HG02642 (cell line): Measurements from ENCODE around the gene C11orf42.
A peak's percentile ranks its signal among the peaks of the same experiment; 100 is the strongest.
"Not testable (repeated sequence)": the region's sequence is repeated elsewhere in the genome, so short reads cannot be mapped to it uniquely, and the experiment has no call there.

Experiments
- ATAC-seq: cut with Tn5 transposase; IDR thresholded peaks from one replicate; pipeline ENCODE4 v1.9.1; 2021; ENCODE audit warnings: mild to moderate bottlenecking; ENCODE audit not compliant: unreplicated experiment, poor library complexity

Gene C11orf42

DNA sequence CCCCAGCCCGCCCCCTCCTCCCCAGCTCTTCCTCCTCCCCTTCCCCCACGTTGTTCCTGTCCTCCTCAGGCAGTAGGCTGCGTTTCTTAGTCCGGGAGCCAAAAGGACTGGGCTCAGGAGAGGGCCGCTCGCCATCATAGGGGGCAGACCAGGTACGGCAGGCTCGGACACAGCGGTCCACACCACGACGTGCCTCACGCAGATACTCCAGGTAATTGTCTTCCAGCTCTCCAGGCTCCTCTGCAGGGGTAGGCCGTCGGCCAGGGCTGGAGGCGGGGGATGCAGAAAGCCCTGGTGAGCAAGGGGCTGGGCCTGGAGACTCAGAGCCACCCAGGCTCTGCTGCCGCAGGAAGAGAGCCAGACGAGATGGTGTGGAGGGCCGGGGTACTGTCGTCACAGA, 12.4 kb downstream of the C11orf42 start:
- no peak for ATAC-seq

DNA sequence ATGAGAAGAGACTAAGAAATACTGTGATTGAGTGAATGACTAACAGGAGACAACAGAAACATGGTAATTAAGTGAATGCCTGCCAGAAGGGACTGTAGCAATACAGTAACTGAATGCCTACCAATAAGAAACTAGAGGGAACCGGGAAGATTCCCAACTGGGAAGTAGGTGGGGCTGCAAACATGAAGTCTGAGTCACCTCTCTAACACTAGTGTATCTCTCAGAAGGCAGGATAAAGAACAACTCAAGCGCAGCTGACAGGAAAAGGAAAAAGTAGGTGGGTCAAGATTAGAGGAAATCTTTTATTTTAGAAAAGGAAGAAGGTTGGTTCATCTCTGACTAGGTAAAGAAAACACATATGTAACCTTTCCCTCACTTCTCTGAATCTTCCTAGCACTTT, 14.0 kb downstream of the C11orf42 start:
- no peak for ATAC-seq

DNA sequence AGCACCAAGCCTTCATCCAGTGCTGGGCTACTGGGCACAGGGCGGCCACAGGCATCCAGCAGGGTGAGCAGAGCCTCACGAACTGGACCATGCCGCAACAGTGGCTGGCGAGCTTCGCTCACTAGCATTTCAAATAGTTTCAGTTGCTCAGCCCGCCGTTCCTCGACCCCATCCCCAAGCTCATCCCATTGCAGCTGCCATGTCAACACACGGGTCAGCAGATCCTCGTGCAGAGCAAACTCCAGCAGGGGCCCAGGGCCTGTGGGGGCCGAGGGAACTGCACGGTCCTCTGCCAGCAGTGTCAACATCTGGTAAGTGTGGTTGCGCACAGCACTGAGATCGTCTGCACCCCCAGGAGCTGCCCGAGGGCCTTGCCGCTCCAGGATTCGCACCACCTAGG, 18.5 kb downstream of the C11orf42 start:
- no peak for ATAC-seq

DNA sequence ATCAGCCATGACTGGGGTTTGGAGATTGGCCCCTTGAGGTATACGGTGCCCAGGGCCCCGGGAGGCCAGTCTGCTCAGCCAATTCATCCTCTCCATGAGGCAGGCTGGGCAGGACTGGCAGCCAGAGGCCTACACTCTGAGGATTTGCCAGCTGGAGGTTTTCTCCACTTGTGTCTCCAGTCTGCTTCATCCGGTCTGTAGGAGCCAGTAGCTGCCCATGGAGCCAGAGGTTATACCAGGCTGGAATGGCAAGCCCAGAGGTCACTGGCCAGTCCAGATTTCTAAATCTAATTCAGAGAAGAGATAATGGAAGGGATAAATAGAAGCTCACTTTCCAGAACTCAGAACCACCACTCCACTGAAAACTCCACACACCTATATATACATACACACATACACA, 19.1 kb downstream of the C11orf42 start:
- no peak for ATAC-seq

DNA sequence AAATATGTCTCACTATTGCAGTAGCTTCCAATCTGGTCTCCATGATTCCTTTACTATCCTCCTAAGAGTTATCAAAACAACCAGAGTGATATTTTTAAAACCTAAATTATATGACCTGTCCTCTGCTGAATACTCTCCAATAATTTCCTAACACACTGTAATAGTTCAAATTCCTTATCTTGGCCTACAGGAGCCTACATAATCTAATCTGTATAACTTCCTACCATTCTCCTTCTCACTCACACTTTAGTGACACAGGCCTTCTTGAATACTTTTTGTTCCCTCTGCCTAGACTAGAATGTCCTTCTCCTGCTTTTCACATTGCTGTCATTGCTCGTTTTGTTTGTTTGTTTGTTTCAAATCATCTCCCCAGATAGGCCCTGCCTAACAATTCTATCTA, 19.7 kb downstream of the C11orf42 start:
- ATAC-seq = no peak

DNA sequence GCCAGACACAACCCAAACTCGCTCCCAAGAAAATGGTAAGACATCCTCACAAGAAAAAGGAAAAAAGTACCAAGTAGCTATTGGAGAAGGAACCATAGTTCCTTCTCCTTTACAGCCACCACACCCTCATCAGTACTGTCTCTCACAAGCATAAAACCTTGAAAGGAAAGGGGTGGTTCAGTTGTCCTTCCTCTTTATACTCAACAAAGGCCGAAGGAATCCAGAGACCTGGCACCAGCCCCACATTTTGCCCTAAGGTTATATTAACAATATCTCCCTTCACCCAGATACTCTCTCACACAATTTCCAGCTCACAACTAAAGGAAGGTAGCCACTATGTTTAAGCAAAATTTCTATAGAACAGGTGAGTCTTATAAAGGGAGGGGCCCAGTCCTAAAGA, 20.5 kb downstream of the C11orf42 start:
- no peak for ATAC-seq

DNA sequence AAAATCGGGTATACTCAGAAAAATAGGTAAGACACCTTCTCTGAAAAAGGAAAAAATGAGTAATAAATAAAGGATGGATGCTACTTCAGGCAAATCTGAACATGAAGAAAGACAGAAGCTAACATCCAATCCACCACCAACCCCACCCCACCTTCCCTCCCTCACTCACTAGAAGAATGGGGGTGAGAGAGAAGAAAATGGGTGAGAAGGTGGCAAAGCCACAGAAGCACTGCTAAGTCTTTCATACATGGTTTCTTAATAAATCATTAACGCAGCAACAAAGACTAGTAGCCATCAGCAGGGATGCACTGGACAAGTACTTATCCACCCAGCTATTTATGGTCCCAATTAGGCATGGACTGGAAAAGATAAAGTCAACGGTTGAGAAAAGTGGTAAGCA, 23.2 kb downstream of the C11orf42 start:
- ATAC-seq = no peak

DNA sequence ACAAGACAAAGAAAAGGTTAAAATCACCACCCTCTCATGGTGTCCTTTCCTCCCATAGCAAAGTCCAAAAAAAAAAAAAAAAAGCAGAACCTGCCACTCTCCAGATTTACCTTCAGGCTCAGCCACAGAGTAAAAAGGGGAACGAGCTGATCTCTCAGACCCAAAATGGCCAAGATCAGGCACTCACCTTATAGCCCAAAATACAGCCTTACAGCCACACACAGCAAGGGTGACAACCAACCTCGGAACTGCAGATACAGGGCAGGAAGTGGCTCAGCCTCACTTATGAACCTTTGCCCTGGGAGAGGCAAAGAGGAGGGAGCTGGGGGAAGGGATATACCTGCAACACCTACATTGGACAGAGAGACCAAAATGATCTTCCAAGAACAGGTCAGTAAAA, 24.6 kb downstream of the C11orf42 start:
- ATAC-seq = no peak

DNA sequence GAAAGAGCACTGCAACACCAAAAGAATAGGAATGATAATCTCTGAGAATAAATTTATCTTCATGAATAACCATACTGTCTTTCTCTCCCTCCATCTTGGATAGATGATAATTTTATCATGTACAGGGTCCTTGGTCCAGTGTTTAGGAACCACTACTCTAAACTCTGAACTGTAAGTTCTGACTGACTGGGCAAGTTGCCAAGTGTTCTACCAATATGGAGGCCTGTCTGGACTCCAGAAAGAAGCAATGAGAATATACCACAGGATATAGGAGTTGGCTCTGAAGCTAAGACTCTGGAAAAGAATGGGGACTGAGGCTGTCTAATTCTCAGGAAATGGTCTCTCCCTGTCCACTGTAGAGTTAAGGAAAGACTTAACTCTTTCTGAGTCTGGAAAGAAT, 27.5 kb downstream of the C11orf42 start:
- ATAC-seq = no peak

DNA sequence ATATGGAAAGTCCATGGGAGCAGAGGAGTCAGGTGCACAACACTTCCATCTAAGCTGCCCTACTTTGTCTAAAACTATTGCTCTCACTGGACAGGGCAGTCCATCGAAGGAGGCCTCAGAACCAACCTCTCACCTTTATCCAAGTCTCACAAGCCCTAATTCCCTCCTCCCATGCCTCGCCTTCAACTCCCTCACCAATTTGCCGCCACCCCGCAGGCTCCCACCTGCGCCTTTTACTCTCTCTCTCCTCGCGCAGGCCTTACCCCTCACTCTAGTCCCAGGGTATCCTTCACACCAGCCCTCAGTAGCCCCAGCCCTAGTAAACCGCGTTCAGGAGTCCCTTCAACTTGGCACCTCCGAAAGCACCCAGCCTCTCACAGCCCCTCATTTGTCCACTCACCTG, 28.6 kb downstream of the C11orf42 start:
- ATAC-seq = no peak

DNA sequence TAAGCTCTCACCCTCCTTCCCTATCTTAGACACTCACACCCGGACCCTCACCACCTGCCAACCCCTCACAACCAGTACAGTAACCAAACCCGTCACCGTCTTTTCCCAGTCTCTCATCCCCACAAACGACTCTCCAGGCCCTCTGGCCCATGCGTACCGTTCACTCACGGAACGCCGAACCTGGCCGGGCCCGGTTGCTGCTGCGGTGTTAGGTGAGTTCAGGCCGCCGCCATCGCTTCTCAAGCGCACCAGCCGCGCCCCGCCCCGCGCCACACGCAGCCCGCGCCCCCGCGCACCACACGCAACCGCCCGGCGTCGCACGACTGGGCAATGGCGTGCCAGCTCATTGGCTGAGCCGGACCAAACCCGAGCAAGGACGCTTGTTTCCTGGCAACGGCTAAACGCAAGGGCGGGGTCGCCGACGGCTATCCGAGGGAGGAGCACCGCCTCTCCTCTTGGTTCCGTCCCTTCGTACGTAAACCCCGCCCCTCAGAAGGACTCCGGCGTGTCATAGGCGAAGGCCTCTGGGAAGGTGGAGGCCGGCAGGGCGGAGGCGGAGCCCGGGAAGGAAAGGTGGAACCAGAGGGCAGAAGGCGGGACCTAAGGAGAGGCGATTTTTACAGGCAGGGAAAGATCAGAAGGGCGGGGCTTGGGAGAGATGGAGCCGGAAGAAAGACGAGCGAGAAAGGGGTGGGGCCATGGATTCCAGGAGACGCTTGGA, 29.2 kb downstream of the C11orf42 start, which contains the start of gene FHIP1B:
TSS of gene FHIP1B (minus strand) at position 250 of the 721 bp plus-strand sequence. CDS start 10,120 bp downstream, outside the sequence.
- ATAC-seq = peak; percentile 97

DNA sequence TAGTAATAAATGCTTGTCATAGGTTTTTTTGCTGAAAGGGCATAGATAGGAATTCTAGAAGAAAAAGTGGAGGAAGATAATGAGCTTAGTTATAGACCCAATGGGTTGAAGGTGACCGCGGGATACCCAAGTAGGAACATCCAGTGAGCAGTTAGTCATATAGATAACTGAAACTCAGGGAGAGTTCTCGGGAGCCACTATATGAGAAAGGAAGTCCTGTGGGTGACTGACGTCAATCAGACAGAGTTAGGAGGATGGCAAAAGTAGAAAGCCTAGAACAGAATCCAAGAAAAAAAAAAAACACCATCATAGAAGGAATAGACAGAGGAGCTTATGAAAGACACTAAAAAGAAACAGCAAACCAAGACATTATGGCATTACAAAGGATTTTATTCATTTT, 31.9 kb downstream of the C11orf42 start:
- ATAC-seq = no peak

DNA sequence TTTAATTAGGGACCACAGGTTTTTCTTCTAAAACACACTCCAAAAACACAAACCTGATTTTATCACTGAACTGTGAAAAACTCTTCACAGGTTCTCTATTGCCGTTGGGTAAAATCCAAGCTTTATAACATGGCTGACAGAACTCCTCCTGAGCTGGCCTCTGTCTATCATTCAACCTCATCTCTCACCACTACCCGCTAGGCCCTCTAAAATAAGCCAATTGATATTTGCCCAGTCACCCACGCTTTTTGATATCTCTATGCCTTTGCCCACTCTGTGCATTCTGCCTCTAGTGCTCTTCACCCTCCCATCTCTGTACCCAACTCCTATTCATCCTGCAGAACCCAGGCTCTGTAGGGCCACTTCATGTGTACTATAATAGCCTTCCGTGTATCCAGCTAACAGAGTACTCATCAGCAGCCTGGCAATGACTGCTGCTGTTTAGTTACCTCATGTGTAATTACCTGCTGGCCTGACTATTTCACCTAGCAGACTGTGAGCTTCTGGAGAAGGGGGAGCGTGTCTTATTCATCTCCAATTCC, 32.5 kb downstream of the C11orf42 start:
- no peak for ATAC-seq

DNA sequence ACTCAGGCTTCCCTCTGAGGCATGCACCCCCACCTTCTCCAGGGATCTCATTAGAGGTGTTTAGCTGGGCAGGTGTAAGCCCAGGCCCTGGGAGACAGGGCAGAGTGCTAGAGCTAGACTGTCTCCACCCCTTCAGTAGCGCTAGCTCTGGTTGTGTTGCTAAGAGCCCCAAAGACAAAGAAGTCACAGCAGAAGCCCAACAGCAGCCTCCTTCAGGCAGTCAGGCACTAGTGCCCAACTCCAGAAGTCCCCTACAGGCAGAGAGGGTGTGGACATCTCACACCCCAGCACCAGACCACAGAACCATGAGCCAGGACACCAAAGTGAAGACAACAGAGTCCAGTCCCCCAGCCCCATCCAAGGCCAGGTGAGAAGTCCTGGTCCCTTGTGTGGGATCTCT, 33.5 kb downstream of the C11orf42 start, which contains the start of gene CNGA4:
TSS of gene CNGA4 (plus strand) at position 188 of the 400 bp plus-strand sequence. CDS start at position 306, 118 bp downstream.
- no peak for ATAC-seq

DNA sequence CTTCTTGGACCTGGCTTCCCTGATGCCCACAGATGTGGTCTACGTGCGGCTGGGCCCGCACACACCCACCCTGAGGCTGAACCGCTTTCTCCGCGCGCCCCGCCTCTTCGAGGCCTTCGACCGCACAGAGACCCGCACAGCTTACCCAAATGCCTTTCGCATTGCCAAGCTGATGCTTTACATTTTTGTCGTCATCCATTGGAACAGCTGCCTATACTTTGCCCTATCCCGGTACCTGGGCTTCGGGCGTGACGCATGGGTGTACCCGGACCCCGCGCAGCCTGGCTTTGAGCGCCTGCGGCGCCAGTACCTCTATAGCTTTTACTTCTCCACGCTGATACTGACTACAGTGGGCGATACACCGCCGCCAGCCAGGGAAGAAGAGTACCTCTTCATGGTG, 34.8 kb downstream of the C11orf42 start:
- ATAC-seq = no peak

DNA sequence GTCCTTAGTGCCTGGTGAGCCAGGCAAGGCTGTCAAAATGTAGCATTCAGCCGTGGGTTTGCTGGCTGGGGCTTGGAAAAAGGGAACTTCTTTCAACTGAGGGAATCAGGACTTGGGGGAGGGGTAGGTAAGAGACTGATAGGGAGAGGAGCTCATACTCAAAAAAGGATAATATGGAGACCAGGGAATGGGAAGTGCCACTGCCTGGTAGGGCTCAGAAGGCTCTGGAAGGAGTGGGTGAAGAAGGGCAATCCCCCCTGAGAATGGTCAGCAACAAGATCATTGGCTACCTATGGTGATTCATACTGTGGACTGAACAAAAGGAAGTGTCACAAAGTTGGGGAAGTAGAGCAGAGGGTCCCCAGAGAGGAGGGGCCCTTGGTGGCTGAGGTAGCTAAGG, 35.4 kb downstream of the C11orf42 start:
- ATAC-seq = no peak

DNA sequence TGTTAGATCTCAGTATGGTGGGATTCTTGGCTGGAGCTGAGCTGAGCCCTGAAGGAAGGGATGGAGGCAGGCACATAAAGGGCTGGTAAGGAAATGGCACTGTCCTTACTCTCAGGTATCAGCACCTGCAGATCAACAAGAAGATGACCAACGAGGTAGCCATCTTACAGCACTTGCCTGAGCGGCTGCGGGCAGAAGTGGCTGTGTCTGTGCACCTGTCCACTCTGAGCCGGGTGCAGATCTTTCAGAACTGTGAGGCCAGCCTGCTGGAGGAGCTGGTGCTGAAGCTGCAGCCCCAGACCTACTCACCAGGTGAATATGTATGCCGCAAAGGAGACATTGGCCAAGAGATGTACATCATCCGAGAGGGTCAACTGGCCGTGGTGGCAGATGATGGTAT, 36.0 kb downstream of the C11orf42 start:
- ATAC-seq = no peak

DNA sequence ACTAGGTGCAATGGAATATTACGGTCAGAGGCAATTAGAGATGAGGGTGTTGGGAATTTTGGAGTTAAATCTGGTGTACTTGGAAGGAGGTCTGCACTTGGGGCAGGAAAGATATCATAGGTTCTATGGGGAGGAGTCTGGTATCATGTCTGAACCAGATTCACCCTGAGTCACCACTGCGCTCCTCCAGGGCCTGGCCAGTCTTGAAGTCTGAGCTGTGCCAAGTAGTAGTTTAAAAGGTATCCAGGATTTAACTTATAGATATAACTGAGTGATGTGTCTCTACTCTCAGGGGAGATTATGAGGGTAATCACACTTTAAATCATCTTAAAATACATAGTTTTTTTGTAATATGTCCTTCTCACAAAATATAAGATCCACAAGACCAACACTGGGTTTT, 40.2 kb downstream of the C11orf42 start:
- ATAC-seq = no peak

DNA sequence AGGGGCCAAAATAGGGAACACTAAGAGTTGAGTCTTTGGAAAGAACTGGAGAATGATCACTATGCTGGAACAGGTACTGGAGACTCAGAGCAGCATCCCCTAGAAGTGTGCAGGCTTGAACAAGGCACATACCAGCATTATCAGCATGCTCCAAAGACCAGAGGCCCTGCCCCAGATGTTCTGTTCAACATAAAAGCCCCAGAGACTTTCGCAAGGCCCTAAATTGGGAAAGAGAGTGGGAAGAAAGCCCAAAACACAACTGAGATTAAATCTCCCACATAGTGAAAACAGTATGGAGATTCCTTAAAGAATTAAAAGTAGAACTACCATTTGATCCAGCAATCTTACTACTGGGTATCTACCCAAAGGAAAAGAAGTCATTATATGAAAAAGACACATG, 42.9 kb downstream of the C11orf42 start:
- ATAC-seq = no peak

DNA sequence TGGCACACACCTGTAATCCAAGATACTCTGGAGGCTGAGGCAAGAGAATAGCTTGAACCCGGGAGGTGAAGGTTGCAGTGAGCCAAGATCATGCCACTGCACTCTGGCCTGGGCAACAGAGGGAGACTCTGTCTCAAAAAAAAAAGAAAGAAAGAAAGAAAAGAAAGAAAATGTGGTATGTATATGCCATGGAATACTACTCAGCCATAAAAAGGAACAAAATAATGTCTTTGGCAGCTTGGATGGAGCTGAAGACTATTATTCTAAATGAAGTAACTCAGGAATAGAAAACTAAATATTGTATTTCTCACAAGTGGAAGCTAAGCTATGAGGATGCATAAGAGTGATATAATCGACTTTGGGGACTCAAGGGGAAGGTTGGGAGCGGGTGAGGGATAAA, 43.5 kb downstream of the C11orf42 start:
- not testable (repeated sequence) for ATAC-seq

DNA sequence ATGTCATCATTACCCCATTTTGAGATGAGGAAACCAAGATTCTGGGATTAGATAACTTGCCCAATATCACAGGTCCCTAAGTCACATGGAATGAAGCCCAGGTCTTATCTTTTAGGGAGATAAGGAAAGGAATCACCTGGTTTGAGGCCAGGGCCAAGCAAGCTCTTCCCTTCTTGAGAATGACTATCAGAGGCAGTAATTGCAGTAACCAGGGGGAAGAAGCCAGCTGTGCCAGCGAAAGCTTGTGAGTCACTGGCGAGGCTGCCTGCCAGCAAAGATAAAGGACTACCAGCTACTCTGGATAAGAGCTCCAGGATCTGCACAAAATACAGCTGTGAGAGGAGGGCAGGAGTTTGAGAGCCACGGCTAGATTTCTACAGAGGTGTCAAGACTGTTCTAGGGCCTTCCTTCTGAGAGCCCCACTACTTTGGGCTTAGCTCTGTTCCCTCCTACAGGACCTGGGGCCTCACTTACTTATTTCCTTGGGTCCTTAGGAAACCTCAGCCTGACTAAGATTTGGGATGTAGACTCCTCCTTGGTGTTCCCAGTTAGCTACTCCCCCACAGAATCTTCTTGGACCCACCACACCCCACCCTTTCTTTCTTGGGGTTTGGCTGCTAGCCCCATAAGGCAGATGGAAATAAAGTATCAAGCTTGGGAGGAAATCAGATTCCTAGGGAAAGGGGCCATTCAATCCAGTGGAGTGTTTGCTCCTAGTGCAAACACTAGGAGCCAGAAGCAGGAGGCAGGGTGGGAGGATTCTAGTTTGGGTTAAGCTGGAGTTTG, 44.6 kb downstream of the C11orf42 start:
- no peak for ATAC-seq
